ENCODE results near the gene FHIP2A.

DNA sequence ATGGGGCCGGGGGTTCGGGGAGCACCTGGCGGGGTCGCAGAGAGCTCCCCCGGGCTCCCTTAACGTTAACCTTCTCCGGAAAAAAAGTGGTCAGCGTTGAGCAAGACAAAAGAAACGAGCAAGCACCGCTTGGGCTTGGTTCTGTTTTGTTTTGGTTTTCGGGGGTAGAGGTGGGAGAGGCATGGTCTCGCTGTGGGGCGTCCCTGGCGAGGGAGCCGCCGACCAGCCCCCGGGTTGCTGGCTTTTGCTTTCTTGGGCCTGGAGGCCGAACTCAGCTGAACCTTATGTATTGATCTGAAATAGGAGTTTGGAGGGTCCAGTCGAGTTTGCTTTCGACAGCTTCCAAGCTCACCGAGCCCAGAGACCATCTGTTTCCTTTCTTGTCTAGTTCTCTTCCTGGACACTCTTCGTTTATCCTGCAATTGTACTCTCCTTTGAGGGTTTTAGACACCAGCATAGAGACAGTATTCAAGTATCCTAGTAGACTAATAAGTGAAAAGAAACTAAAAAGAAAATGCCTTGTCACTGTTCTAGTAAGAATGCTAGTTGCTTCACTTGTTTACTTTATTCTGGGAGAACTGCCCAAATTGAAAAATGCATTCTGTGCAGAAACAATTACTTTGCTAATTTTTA, 980 bp downstream of the FHIP2A start:
- TF ChIP-seq, protein P1, sequence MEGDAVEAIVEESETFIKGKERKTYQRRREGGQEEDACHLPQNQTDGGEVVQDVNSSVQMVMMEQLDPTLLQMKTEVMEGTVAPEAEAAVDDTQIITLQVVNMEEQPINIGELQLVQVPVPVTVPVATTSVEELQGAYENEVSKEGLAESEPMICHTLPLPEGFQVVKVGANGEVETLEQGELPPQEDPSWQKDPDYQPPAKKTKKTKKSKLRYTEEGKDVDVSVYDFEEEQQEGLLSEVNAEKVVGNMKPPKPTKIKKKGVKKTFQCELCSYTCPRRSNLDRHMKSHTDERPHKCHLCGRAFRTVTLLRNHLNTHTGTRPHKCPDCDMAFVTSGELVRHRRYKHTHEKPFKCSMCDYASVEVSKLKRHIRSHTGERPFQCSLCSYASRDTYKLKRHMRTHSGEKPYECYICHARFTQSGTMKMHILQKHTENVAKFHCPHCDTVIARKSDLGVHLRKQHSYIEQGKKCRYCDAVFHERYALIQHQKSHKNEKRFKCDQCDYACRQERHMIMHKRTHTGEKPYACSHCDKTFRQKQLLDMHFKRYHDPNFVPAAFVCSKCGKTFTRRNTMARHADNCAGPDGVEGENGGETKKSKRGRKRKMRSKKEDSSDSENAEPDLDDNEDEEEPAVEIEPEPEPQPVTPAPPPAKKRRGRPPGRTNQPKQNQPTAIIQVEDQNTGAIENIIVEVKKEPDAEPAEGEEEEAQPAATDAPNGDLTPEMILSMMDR (conservative IDR thresholded peaks at IDR 0.05; ENCODE audit: low read length) = no peak
- TF ChIP-seq EZH2phosphoT487 (IDR thresholded peaks at IDR 0.05; ENCODE audit: borderline replicate concordance, low read depth, low read length) = no peak

All from OCI-LY7 (cell line).